Measurements from ENCODE around the gene TRABD2B.

GRCh38 chr1:48023488-48023887 lies 26.3 kb upstream of the TRABD2B start:
- TF ChIP-seq CTCF (conservative IDR thresholded peaks at IDR 0.05 in 1 of 2, IDR thresholded peaks at IDR 0.05 in 1 of 2; ENCODE audit: low read depth in 1 of 2, low read length in 2 of 2) (no peak), EZH2 (IDR thresholded peaks at IDR 0.05; ENCODE audit: low read length, missing control alignments) (no peak)
